NCI-H1436 (cell line): ENCODE measurements around the gene FAM222B.
"Not testable (repeated sequence)": the region's sequence is repeated elsewhere in the genome, so short reads cannot be mapped to it uniquely, and the experiment has no call there.

ENCODE experiments used
- DNase-seq: peaks from one replicate; lab custom pipeline; 2025; lab: John Stamatoyannopoulos, UW

Gene FAM222B

GRCh38 chr17:28726627-28727491 is 115.7 kb downstream of the FAM222B start:
- DNase-seq = peak; percentile 98

- DNase-seq = peak; percentile 63
These were observed 116.4 kb downstream of the FAM222B start, which contains the start of gene TLCD1 for GRCh38 chr17:28726226-28726626. Gene TLCD1 (minus strand): TSS chr17:28726233. CDS start chr17:28726097, 136 bp downstream.

GRCh38 chr17:28725660-28726225 is 116.8 kb downstream of the FAM222B start:
- DNase-seq = peak; percentile 77

DNA sequence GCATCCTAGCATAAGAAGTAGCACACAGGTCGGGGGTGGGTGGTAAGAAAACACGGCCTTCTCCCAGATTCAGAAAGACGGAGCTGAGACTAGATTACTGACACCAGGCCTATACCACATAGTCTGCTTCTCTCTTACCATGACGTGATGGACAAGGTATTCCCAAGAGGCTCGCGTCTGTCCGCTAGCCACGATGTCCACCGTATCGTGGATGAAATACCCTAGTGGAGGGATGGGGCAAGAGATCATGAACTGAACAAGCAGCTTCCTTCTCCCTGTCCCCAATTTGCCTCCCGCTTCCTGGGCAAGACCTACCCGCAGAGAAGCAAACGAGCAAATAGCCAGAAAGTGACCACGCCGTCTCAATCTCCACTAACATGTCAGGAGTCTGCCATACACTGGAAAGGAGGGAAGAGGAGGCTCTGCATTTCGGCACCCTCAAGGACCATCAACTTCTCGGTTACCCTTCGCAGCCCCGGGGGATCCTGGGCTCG is 117.4 kb downstream of the FAM222B start:
- DNase-seq = no peak

DNA sequence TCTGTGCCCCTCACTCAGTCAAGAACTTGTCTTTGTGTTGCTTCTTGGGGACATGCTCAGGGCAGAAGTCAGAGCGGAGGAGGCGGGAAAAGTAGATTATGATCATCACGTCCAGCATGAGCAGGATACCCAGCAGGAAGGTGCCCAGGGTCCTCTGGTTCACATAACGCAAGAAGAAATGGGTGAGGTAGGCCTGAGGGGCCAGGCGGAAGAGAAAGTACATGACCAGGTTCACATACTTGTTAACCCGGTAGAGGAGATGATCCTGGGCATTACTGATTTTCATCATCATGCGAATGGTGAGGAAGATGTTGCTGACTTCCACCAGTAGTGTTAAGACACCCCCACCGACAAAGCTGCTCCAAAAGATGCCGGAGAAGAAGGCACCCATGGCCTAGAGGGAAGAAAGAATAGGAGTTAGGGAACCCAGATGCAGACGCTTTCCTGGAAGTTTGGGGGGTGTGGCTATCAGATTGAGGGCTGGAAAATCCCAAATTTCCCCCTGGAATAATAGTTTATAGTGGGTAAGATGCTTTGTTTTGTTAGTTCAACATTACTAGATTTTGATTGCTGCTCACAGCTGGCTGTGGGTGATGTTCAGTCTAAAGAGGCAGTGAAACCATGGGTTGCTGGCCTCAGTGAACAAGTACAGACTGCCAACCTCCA is 118.0 kb downstream of the FAM222B start:
- no peak for DNase-seq

- DNase-seq = not testable (repeated sequence)
These were observed 118.6 kb downstream of the FAM222B start for GRCh38 chr17:28723836-28724499.

- DNase-seq = no peak
These were observed 119.3 kb downstream of the FAM222B start for GRCh38 chr17:28723159-28723835.

- no peak for DNase-seq
These were observed 120.0 kb downstream of the FAM222B start for GRCh38 chr17:28722417-28723158.

- not testable (repeated sequence) for DNase-seq
These were observed 121.6 kb downstream of the FAM222B start for GRCh38 chr17:28720997-28721329.

- no peak for DNase-seq
These were observed 122.2 kb downstream of the FAM222B start for GRCh38 chr17:28720247-28720996.

- DNase-seq = no peak
These were observed 123.6 kb downstream of the FAM222B start for GRCh38 chr17:28719021-28719433.

- peak; percentile 65 for DNase-seq
These were observed 124.1 kb downstream of the FAM222B start for GRCh38 chr17:28718333-28719020.

DNA sequence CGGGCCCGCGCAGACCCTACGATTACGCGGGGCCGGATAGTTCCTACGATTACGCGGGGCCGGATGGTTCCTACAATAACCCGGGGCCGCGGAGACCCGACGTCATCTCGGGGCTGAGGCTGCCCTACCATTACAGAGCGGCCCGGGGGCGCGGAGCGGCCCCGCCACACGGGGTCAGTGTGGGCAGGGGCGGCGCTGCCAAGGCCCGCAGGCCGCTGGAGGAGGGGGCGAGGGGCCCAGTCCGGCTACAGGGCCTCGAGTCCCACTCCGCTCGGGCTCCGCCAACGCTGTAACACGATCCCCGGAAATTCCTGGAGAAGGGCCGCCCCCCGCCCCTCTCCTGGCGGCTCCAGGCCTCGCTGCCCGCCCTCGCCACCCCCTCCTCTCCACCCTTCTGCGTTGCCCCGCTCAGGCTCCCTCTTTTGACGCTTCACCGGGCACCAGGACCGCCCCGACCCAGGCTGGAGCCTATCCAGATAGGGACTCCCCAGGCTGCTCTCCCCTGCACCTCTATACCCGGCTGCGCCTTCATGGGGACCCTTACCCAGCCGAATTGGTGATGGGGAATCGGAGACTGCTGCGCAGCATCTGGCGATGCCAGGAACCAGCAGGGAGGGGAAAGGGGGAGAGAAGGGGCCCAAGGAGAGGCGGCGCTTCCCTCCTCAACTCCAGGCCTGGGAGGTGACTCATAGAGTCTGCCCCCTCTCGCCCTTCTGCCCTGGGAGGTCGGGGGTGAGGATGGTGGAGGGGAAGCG is 124.8 kb downstream of the FAM222B start, which contains the start of gene RAB34:
RAB34 (minus strand) TSS at position 291 of the 755 bp plus-strand sequence. CDS start 602 bp downstream, outside the sequence.
- peak; percentile 65 for DNase-seq

DNA sequence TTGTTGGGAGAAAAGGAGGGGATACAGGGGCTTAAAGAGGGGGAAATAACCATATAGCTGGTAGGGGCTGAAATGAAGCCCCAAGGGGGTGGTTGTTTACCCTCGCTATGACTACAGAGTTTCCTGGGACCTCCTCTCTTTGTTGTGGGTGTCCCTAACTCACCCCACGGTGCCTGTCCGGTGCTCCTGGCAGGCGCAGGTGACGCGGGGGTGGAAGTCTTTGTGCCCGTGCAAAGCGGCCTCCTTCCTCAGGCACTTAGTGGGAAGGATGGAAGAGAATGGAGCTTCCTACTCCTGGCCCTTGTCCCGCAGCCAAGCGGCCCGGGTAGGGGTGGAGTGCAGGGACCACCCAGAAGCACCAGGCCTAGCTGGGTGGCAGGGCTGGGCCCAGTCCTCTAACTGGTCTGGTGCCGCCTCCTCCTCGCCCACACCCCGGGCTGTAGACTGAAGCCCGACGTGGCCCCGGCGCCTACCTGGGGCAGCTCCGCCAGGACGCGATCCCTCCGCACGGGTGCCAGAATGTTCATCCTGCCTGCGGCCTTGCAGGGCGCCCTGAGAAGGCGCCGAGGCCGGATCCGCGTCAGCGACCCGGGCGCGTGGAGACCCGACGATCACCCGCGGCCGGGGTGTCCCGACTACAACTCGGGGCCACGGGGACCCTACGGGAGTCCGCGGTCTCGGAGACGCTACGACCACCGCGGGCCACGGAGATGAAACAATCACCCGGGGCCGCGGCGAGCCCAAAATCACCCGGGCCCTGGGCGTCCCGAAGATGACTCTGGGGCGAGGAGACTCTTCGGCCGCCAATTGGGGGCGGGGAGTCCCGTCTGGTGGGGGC is 125.6 kb downstream of the FAM222B start:
- DNase-seq = no peak

- no peak for DNase-seq
These were observed 127.4 kb downstream of the FAM222B start for GRCh38 chr17:28715217-28715616.

- DNase-seq = no peak
These were observed 128.3 kb downstream of the FAM222B start for GRCh38 chr17:28714281-28714680.

DNA sequence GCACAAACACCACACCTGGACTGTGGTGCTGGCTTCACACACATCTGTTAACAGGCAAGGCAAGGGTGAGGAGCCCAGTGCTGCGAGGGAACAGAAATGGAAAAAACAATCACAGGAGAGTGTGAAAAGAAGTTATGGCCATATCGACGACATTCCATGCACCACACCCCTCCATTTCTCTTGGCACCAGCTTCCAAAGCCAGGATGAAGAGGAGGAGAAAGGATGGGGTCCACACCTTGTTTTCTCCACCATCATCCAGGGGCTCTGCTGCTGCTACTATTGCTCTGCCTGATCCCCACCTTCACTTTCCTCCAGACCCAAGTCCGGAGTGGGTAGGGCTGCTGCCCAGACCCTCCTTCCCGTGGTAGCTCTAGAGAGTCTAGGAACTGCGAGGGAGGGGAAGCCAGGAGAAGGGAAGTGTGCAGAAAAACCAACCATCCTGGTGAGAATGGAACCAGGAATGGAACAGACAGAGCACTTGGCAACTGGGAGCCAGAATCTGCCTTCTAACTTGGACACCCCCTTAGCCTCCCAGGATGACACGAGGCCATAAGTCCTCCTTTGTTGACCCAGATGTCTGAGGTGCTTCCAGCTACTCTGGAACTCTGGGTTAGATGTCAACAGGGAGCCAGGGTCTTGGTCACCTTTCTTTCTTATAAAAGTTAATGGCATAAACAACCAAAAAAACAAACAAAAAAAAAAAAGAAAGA is 129.7 kb downstream of the FAM222B start:
- no peak for DNase-seq
